Measurements from ENCODE around the gene SETD3.

Gene SETD3

DNA sequence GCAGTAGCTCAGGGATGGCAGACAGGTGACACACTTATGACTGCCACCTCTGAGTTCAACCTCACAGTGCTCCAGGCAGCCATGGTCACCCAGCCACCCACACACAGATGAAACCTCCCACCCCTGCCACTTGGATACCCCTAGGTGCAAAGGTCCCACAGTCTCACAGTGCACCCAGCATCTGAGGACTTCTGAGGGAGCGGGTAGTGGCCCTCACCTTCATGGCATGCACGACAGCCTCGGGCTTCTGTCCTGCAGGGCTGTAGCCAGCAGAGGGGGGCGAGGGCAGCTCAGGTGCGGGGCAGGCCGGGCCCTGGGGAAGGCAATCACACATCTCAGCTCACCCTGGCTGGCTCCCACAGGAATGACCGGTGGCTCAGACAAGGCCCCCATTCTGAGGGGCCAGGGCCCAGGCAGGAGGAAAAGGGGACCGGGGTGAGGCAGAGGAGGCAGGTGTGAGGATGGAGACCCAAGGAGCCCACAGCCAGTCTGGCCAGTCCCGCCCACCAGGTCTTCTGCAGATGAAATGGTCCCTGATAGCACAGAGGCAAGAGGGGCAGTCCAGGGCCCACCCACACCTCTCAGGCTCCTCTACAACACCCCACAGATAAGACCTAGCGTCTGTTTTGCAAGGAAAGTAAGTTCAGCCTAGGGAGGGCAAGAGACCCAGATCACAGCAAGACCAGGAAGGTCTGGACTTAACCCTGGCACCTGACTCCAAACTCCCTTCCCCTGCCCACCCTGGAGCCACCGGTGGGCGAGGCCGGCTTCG lies 36.4 kb upstream of the SETD3 start:
- DNase-seq (ENCODE audit: low read depth in 2 of 2): no peak

DNA sequence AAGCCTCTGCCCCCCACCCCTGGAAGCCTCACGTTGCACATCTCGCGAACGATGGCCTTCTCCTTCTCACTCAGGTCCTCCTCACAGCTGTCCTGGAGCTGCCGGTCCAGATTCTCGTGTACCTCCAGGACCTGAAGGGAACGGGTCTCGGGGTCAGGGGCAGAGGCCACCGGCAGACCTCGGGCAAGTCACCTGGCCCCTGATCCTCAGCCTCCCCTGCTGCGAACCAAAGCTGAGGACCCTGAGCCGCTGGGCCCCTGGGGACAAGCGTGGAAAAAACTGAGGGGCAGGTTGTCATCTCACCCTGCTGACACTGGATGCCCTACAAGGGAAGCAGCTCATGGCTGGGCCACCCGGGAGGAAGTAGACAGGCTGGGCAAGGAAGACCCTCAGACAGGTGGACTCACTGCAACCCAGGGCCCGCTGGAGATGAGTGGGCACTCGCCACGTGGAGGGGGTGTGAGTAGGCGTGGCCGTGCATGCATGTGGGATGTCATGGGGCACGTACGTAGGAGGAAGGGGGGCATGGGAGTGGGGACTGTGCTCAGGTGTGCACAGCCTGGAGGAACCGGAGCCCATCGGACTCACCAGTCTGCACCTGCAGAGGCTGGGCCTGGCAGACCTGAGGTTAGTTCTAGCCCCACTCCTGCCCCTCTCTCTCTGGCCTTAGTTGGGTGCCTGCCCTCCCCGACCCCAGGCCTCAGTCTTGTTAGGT lies 35.7 kb upstream of the SETD3 start:
- DNase-seq (ENCODE audit: low read depth in 2 of 2): no peak

DNA sequence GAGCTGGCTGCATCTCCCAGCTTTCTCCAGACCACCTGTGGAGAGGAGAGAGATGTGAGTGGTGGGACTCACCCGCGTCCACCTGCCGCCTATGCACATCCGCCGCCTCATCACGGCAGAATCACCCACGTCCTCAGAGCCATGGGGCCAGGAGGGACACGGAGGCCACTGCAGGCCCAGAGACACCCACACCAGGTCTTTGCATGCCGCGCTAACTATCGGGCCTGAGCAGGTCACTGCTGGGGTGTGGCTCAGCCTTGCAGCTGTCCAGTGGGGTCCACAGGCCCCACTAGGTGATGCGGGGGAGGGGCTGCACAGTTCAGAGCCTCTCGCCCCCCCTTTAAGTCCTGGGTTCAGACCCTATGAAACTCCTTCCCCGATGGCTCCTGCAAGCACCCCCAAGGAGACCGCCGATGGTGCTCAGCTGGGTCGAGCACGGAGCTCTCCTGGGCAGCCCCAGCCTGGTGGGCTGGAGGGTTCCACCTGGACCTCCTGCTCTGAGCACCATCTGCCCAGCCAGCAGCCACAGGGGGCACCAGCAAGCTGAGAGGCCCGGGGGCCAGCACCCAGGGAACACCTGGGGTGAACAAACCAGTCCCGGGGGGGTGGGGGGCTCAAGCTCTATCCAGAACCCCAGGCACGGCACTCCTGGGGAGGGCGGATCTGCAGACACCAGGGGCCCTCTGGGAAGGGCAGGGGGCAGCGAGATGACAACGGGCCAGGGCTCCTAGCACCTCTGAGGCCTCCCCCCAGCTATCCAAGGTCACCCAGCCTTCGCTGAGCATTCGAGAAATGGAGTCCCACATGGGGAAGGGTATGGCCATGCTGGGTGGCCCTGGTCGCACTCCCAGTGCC lies 34.9 kb upstream of the SETD3 start:
- no peak for DNase-seq (ENCODE audit: low read depth in 2 of 2)

DNA sequence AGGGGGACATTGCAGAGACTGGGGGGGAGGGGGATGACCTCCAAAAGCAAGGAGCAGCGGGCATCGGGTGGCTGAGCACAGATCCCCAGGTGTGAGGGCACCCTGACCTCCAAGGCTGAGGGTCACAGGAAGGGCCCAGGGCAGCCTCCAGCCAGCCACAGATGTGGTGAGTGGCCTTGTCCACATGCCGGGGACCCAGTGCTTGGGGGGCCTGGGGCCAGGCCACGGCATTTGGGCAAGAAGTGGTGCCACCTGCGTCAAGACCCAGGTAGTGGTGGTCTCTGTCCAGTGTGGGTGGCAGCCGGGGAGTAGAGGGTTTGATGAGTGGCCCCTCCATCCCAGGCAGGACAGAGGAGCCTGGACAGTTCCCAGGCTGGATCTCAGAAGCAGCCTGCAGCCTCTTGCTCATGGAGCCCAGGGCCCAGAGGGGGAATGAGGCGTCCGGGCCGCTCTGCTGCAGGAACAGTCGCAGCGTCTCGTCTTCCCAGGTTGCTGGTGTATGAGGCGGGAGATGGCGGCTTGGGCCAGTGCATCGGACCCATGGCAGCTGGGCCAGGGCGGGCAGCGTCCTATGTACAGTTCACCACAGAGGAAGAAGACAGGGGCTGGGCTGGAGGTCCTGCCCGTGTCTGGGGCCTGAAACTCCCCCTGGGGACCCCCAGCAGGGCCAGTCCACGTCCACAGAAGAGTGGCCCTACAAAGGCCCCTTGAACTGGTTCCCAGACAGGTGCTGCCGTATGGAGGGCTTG lies 34.1 kb upstream of the SETD3 start:
- DNase-seq (ENCODE audit: low read depth in 2 of 2): no peak

DNA sequence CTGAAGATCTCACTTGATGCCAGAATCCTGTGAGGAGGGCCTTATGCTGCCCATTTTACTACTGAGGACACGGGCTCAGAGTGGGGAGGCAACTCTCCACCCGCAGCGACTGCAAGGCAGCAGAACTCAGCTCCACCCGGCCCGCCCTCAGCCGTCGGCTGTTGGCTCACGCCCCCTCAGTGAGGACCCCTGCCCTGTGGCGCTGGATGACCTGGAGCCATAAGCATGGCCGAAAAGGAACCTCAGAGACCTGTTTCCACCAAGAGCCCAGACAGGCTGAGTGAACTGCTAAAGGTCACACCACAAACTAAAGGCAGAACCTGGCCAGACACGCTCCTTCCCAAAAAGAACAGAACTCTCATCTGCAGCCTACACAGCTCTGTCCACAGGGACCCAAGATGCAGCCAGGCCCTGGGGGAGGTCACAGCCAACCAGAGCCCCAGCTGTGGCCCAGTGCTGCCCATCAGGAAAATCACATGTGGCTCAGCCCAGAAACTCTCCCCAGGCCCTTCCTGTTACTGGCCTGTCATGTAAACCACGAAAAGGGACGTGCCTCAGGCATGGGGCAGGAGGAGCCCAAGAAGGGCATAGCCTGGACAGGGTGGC lies 33.4 kb upstream of the SETD3 start:
- DNase-seq (ENCODE audit: low read depth in 2 of 2): no peak

DNA sequence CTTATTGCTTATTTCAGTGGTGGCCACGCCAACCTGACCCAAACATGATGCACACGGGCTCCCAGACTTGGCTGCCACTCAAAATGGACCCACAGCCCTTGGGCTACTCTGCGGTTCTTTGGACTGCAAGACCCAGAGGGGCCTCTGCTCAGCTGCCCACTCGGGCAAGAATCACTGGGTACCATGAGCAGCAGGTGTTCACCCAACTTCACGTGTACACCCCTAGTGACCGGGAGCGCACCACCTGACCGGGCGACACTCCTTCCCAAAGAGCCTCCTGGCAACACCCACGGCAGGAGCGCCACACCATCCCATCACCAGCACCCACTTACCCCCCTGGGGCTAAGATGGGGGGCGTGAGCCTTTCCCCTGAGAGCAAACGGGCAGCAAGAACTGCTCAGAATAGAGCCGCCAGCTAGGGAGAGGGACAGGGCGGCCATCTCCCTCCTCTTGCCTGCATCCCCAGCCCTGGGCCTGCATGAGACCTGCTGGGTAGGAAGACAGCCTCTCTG lies 32.6 kb upstream of the SETD3 start:
- DNase-seq (ENCODE audit: low read depth in 2 of 2): no peak

DNA sequence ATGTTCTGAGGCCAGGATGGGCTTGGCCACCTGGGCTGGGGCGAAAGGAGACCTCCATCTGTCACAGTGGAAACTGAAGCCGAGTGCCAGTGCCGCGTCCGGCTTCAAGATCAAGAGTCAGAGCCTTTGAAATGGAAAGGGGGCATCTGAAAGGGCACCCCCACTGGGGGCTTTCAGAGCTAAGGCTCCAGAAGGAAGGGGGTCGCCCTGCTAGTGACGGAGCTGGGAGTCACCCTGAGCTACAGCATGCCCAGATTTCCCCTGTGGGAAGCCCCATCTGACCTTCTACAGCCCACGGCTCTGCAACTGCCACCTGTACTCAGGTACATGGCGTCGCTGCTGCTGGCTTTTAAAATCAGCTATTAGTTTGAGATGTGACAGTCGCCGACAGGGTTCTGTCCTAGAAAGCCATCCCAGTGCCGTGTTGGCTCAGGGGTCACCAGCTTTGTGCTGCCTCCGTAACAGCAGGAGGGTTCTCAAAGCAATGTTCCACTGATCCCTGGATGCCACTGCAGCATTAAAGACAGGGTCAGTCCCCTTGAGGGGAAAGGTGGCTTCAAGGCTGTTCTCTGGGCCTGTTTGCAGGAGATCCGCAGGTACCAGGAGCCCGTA lies 32.0 kb upstream of the SETD3 start:
- no peak for DNase-seq (ENCODE audit: low read depth in 2 of 2)

DNA sequence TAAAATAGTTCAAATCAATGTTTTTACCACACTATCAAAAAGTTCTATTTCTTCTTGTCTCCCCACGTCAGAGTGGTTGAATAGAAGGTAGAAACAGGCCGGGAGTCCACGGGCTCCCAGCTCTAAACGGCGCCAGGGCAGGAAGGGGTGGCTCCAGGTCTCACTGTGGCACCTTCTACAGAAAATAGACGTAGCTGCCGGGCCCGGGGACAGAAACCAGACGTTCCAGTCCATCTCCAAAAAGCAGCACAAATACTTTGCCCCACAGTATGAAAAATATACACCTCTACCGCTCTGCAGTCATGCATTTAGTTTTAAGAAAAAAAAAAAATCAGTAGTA lies 31.4 kb upstream of the SETD3 start:
- no peak for DNase-seq (ENCODE audit: low read depth in 2 of 2)

DNA sequence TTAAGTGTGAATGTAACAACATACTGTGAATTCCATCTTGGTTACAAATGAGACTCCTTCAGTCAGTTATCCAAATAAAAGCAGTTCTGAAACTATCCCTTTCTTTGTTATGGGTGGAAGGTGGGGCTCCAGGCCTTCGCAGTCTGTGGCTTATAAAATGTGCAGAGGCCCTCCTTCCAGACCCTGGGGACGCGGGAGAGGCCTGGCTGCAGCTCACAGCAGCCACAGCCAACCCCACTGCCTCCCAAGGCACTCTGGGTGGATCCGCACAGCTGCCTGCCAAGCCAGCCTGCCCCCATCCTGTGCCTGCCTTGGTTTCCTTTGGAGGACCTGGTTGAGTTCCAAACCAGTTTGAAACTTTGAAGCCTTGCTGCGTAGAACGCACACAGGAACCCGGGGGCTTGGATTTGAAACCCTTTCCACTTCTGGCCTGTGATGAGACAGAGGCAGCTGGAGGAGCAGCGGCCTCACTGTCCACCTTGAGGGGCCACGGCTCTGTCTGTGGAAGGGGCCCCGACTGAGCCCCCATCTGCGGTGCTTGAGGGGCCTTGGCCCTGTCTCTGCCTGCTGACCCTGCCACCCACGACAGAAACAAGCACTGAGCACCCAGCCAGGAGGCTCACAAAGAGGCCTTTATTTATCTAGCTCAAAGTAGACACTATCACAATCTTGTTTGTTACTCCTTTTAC lies 30.9 kb upstream of the SETD3 start:
- DNase-seq (ENCODE audit: low read depth in 2 of 2): peak in 1 of 2 experiments; percentile 30

DNA sequence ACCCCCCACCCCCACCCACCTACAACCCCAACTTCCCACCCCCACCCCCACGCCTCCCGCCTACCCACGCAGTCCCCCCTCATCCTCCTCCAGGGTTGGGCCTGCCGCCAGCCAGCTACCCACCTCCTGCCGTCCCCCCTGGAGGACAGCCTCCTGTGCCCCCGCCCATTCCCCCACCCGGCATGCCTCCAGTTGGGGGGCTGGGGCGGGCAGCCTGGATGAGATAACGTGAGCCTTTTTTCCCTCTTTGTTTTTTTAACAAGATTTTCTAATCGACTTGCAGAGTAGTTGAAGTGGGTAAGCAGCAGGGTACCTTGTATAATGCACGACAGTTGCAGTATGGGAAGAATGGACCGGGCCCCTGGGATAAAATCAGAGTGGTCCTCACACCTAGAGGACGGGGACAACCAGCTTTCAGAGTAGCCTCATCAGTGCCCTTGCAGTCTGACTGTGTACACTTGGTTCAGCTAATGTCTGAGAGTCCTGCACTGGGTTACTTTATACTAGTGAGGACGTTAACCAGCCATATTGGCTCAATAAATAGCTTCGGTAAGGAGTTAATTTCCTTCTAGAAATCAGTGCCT lies 30.0 kb upstream of the SETD3 start:
- no peak for DNase-seq (ENCODE audit: low read depth in 2 of 2)

DNA sequence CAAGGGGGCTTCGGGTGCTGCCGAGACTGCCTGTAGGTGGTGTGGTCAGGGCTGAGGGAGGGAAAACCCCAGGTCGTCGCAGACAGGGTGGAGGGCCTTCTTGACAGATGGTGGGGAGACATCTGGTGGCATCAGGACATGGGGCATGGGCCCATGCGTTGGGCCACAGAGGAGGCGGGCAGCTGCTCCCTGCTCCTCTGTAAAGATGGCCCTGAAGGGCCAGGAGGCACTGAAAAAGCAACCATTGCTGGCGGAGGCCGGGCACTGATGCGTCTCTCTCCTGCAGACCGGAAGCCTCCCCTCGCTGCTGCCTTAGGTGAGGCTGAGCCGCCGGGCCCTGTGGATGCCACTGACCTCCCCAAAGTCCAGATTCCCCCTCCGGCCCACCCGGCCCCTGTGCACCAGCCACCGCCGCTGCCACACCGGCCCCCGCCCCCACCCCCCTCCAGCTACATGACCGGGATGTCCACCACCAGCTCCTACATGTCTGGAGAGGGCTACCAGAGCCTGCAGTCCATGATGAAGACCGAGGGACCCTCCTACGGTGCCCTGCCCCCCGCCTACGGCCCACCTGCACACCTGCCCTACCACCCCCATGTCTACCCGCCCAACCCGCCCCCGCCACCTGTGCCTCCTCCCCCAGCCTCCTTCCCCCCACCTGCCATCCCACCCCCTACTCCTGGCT lies 29.4 kb upstream of the SETD3 start:
- DNase-seq (ENCODE audit: low read depth in 2 of 2): no peak

DNA sequence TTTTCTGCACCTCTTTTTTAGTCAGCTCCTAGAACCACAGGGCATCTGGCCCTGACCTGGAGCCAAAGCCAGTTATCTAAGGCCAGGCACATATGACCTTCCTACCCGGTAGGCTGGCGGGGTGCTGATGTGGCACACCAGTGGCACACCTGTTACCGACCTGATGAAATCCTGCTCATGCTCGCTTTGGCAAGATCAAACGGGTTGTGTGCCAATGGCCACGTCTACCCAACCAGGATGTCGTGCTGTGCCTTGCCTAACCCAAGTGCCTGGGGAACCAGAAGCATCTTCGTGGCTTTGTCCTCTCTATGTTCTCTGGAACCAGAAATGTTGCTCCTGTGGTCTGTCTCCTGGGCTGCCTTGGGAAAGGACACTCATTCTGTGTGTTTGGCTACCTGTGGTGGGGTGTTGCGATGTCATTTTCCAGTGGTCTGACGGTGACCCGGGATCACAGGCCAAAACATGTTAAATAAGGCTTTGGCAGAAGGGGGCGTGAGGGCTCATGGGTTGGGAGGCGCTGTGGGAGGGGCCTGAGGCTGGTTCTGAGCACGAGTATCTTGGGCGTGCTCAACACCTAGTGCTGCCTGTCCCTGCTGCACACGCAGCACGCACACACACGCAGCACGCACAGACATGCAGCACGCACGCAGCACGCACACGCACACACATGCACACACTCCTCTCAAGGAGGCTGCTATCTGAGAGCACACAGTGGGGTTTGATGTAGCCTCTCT lies 28.4 kb upstream of the SETD3 start:
- DNase-seq (ENCODE audit: low read depth in 2 of 2): no peak

DNA sequence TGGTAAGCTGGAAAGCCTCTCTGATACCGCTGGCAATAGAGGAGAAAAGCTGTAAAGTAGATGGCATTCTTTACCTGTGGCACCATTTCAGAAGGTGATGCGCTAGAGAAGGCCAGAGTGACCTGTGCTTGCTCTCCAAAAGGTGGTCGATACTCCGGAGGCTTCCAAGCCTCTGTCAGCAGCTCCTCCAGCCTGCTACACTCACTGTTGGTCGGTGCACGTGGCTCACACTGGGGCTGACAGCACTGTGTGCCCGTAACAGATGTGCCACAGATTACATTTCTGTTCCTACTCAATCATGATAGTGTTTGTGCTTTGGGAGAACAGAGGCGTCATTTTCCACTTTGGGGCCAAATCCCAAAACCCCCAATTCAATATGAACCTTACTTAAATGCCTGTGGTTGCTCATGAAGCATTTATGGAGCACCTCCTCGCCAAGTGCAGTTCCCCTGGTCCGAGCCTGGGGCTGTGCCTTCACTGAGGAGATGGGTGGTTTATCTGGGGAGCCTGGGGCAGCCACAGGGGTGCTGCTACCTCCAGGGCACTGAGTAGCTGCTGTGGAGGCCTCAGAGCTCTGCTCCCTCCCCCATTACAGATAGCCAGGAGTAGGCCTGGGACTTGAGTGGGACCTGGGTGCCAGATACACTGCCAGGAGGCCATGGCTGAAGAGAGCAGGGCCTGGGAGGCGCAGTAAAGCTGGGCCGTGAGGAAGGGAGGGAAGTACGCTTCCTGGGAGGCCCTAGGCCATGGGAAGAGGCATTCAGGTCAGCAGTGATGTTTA lies 27.4 kb upstream of the SETD3 start:
- no peak for DNase-seq (ENCODE audit: low read depth in 2 of 2)

DNA sequence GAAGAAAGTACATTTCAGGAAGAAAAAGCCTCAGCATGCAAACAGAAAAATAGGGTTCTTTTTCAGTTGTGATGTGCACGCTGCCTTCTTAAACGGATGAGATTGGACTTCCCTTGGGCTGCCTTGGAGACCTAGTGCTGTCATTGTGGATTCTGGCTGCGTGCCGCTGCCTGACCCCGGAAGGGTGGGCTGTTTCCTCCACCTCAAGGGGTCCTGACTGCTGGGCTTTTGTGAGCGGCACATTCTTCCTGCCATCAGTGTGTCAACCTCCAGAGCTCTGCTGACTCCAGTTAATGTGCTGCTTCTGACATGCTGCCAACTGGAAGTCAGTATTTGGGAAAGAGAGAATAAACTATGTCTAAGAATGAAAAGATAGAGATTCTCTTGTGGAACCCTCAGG lies 25.6 kb upstream of the SETD3 start:
- no peak for DNase-seq (ENCODE audit: low read depth in 2 of 2)

DNA sequence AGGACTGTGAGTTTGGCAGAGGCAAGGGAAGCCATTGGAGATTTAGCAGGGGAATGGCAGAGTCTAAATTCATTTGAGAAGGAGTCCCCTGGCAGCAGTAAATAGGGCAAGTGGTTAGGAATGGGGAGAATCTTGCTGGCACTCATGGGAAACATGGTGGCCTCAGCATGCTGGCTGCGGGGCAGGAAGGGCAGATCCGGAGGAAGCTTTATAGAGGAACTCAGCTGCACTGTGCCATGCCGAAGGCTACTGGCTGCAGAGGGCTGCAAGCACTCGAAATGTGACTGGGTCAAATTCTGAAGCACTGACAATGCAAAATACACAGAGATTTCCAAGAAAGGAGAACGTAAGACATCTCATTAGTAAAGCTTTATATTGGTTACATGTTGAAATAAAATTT lies 24.4 kb upstream of the SETD3 start:
- DNase-seq (ENCODE audit: low read depth in 2 of 2): no peak

DNA sequence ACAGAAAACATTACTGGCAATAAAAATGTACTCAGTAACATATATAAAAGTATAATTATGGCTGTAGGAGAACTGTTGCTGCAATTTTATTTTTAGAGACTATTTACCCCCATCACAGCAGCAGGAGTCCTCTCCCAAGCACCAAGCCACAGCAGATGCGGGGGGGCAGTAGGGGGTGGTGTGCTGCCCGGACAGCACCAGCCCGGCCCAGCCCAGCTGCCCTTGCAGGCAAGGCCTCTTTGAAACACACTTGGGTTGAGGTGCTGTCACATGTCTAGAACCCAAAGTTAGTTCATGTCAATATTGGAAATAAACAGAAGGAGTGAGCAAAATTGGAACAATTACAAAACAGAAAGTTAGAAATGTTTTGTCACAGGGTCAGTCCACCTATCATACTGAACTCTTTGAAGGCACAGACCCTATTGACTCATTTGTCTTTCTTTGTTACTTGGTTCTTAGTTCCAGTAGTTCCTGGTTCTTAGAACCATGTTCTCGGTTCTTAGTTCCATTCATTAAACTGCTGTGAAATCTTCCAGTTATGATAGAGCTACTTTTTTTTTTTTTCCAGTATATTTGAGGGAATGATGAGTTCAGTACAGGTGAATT lies 23.3 kb upstream of the SETD3 start:
- no peak for DNase-seq (ENCODE audit: low read depth in 2 of 2)

DNA sequence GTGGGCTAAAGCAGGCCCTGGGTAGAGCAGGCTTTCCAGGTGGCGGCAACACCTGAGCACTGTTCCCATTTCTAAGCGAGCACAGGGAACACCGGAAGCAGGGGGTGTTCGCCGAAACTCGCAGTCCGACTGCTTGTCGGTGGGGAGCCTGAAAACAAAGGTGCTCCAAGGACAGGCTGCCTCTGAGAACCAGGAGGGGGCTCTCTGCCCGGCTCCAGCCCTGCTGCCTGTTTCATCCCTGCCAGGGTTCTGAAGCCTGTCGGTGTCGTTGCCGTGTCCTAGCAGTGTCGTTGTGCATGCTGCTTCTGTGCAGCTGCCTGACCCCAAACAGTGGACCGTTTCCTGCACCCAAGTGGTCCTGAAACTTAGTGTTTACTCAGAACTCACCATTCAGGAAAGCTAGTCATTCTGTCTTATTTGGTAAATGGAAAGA lies 22.3 kb upstream of the SETD3 start:
- DNase-seq (ENCODE audit: low read depth in 2 of 2): no peak

Measured in fibroblast of skin of left quadriceps (primary cell).